AG09319 (cell line): Measurements from ENCODE around the gene ZMIZ2.

Experiments
- DNase-seq: peaks from one replicate; pipeline ENCODE4 v3.0.0-alpha.2; 2010; ENCODE audit warnings: low read depth; ENCODE audit errors: extremely low read depth
- CTCF ChIP-seq: IDR thresholded peaks from 2 replicates; pipeline ENCODE4 v1.5.1; 2011; ENCODE audit warnings: low read depth, mild to moderate bottlenecking, inconsistent platforms, low read length, moderate library complexity

The ZMIZ2 gene

GRCh38 chr7:44760034-44760580 lies 11.5 kb downstream of the ZMIZ2 start:
- no peak for DNase-seq
- no peak for TF ChIP-seq CTCF

- peak; percentile 14 for TF ChIP-seq CTCF
- peak; percentile 20 for DNase-seq
These were observed 12.8 kb downstream of the ZMIZ2 start for GRCh38 chr7:44761207-44762161.

- TF ChIP-seq CTCF = no peak
- DNase-seq = no peak
These were observed 13.7 kb downstream of the ZMIZ2 start for GRCh38 chr7:44762300-44762699.

- TF ChIP-seq CTCF = no peak
- DNase-seq = no peak
These were observed 14.3 kb downstream of the ZMIZ2 start for GRCh38 chr7:44762726-44763522.

- DNase-seq = no peak
- TF ChIP-seq CTCF = no peak
These were observed 15.4 kb downstream of the ZMIZ2 start for GRCh38 chr7:44764081-44764480.

GRCh38 chr7:44764665-44765578 lies 16.3 kb downstream of the ZMIZ2 start:
- TF ChIP-seq CTCF = no peak
- DNase-seq = no peak
